ENCODE measurements around the gene STARD6. TPM values are rescaled to one million over a fixed set of nuclear protein-coding genes. Genes with fewer than 3 reads are reported as not detected.

Gene STARD6
- total RNA-seq, 2 donors from 2014 or later = not detected

GRCh38 chr18:54335638-54336173 lies 22.0 kb downstream of the STARD6 start:
- H3K27me3 ChIP-seq = no peaks in the 10 kb centered on the region
- H3K9ac ChIP-seq (ENCODE audit: low read depth in 2 of 2, low read length in 2 of 2) = no peak overlapping the region
- DNase-seq = no peak
- no peaks in the 10 kb centered on the region for H3K9me3 ChIP-seq
- H3K27ac ChIP-seq = no peak overlapping the region
- TF ChIP-seq, protein P1, sequence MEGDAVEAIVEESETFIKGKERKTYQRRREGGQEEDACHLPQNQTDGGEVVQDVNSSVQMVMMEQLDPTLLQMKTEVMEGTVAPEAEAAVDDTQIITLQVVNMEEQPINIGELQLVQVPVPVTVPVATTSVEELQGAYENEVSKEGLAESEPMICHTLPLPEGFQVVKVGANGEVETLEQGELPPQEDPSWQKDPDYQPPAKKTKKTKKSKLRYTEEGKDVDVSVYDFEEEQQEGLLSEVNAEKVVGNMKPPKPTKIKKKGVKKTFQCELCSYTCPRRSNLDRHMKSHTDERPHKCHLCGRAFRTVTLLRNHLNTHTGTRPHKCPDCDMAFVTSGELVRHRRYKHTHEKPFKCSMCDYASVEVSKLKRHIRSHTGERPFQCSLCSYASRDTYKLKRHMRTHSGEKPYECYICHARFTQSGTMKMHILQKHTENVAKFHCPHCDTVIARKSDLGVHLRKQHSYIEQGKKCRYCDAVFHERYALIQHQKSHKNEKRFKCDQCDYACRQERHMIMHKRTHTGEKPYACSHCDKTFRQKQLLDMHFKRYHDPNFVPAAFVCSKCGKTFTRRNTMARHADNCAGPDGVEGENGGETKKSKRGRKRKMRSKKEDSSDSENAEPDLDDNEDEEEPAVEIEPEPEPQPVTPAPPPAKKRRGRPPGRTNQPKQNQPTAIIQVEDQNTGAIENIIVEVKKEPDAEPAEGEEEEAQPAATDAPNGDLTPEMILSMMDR (IDR thresholded peaks at IDR 0.05) = no peak
- H3K4me1 ChIP-seq = no peaks in the 10 kb centered on the region
- no peak overlapping the region for H3K4me3 ChIP-seq
- no peaks in the 10 kb centered on the region for H3K36me3 ChIP-seq
- intact Hi-C loops (cut with DNase I) = no loop called here

DNA sequence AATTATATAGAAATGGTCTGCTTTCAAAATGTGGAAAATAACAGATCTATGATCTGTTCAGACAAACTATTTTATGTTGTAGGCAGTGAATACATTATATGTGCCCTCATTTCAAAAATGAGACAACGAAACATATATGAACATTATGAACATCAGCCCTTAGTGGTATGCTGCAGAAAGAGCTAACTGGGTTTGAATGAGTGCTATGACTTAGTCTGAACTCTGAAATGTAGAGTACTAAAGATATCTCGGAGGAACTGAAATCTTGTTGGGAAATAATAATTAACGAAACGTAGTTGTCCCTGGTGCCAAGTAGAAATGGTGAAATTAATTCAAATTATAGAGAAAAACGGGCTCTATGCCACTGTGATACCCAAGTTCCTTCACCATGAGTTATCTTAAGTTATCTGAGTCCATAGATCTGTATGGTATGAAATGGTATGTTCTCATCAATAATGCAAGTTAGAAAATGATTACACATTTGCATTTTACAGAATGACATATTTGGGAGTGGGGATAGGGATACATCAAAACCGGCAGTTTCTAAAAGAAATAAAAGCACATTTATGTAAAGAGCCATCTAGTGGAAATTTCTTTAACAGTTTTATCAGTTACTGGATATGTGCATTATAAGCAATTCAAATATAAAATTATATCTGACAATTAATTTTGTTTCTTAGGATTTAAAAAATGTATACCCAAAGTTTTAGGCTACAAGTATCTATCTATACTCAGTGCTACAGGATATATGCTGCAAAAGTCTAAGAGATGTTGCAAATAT lies 26.7 kb downstream of the STARD6 start:
- H3K27me3 ChIP-seq = no peaks in the 10 kb centered on the region
- no peak for DNase-seq
- no peaks in the 10 kb centered on the region for H3K9me3 ChIP-seq
- H3K4me1 ChIP-seq = no peaks in the 10 kb centered on the region
- no peak overlapping the region for H3K27ac ChIP-seq
- H3K9ac ChIP-seq (ENCODE audit: low read depth in 2 of 2, low read length in 2 of 2) = no peak overlapping the region
- TF ChIP-seq, protein P1 (IDR thresholded peaks at IDR 0.05) = no peak
- intact Hi-C loops (cut with DNase I) = no loop called here
- H3K4me3 ChIP-seq = no peak overlapping the region
- H3K36me3 ChIP-seq = no peaks in the 10 kb centered on the region

DNA sequence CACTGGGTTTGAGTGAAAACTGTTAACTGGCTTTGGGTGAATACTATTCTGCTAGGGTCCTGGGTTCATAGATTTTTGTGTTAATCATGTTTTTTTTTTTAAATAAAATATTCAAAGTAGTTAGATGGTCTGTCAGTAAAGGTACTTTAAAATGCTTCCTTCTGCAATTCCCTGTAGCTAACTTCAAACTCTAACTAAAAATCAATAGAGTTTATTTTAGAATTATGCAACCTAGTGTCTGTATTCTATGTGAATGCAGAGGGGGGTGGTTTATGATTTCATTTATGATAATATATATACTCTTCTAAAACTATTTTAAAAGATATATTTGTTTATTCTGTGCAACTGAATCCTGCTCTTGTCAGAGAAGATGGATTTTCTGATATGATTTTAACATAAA lies 27.9 kb downstream of the STARD6 start:
- TF ChIP-seq, protein P1 (IDR thresholded peaks at IDR 0.05) = no peak
- H3K9me3 ChIP-seq = no peaks in the 10 kb centered on the region
- no peaks in the 10 kb centered on the region for H3K36me3 ChIP-seq
- intact Hi-C loops (cut with DNase I) = no loop called here
- no peak for DNase-seq
- H3K9ac ChIP-seq (ENCODE audit: low read depth in 2 of 2, low read length in 2 of 2) = no peak overlapping the region
- H3K27me3 ChIP-seq = no peaks in the 10 kb centered on the region
- H3K4me3 ChIP-seq = no peak overlapping the region
- H3K27ac ChIP-seq = no peak overlapping the region
- H3K4me1 ChIP-seq = no peaks in the 10 kb centered on the region

DNA sequence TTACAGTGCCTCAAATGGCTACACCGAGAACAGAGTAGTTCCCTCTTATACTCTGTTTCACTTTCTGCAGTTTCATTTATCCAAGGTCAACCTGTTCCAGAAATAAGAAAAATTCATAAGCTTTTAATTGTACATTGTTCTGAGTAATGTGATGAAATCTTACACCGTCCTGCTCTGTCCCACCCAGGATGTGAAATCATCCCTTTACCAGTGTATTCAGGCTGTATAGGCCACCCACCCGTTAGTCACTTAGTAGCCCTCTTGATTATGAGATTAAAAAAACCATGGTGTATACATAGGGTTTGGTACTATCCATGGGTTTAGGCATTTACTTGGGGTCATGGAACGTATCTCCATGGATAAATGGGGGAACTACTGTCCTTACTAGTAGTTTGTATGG lies 29.8 kb downstream of the STARD6 start:
- no peaks in the 10 kb centered on the region for H3K4me1 ChIP-seq
- TF ChIP-seq, protein P1 (IDR thresholded peaks at IDR 0.05) = no peak
- no peaks in the 10 kb centered on the region for H3K36me3 ChIP-seq
- H3K9me3 ChIP-seq = no peaks in the 10 kb centered on the region
- intact Hi-C loops (cut with DNase I) = no loop called here
- H3K27ac ChIP-seq = no peak overlapping the region
- no peak overlapping the region for H3K4me3 ChIP-seq
- H3K9ac ChIP-seq (ENCODE audit: low read depth in 2 of 2, low read length in 2 of 2) = no peak overlapping the region
- DNase-seq = no peak
- H3K27me3 ChIP-seq = no peaks in the 10 kb centered on the region

- intact Hi-C loops (cut with DNase I) = no loop called here
- TF ChIP-seq, protein P1 (IDR thresholded peaks at IDR 0.05) = no peak
- Histone ChIP-seq H3K4me3 (no peak overlapping the region), H3K27ac (no peak overlapping the region), H3K9ac (ENCODE audit: low read depth in 2 of 2, low read length in 2 of 2) (no peak overlapping the region), H3K4me1 (no peaks in the 10 kb centered on the region), H3K27me3 (no peaks in the 10 kb centered on the region), H3K36me3 (no peaks in the 10 kb centered on the region), H3K9me3 (no peaks in the 10 kb centered on the region)
- no peak for DNase-seq
Observed at GRCh38 chr18:54323970-54324369, 33.7 kb downstream of the STARD6 start.
